Activated effector memory CD4-positive, alpha-beta T cell treated with anti-CD3 and anti-CD28 coated beads, Interleukin-2, amount 50 U/mL, for 16 hours (primary cell): ENCODE measurements around the gene NCAPG.
"Not testable (repeated sequence)": the region's sequence is repeated elsewhere in the genome, so short reads cannot be mapped to it uniquely, and the experiment has no call there.

Experiments used
- DNase-seq: peaks from one replicate; pipeline ENCODE4 v3.0.0-alpha.2; 2020

The NCAPG gene

DNA sequence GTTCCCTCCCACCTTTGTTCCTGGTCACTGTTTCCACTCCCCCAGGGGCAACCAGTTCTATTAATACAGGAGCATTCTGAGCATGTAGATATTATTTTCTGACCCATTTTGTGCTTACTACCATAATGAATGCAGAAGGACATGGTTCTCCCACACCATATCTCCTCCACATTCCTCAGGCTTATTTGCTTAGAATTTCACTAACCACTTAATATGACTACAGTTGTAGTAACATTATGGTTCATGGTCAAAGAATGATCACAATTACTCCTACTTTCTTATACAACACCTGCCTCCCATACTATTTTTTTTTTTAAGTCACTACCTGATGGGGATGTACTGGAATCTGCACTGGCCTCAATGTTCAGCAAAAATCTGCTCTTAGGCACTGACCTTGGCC lies 21.8 kb upstream of the NCAPG start:
- DNase-seq, result no peak

DNA sequence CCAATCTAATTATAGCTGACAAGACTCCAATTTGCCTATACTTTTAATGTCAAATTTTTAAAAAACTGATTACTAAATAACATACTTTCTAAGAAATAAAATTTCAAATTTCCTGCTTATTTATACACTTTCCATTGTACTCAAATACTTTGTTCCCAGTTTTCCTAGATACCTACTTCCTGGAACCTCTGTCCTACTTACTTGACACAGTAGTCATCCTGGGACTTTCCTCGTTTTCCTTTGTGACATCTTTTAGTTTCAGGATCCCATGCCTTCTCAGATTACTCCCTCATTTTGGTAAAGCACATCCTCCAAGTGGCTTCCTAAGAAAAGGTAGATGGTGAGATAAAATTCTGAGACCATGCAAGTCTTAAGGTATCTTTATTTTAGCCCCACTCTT lies 16.0 kb upstream of the NCAPG start:
- no peak for DNase-seq

- no peak for DNase-seq
Measured at GRCh38 chr4:17797808-17798207, 13.0 kb upstream of the NCAPG start.

- no peak for DNase-seq
Measured at GRCh38 chr4:17805580-17806155, 5.1 kb upstream of the NCAPG start.

- no peak for DNase-seq
Measured at GRCh38 chr4:17807446-17807845, 3.3 kb upstream of the NCAPG start.

GRCh38 chr4:17809667-17810066 lies 1.1 kb upstream of the NCAPG start:
- DNase-seq, result no peak

DNA sequence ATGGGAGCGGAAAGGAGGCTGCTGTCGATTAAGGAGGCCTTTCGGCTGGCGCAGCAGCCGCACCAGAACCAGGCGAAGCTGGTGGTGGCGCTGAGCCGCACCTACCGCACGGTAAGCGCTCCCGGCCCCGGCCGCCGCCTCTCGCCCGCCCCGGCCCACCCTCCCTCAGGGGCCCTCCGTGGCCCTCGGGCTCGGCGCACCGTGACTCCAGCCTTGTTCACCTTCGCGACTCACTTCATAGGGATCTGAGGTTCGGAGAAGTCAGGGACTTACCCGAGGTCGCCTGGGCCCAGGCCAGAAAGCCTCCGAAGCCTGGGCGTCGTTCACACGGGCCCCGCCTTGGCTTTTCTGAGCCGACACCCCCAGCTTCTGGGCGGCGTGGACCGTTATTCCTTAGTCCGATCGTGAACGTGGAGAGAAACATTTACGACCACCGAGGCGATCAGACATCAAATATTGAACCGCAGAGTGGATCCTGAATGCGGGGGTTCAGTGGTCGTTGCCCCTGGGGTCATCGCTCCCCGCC lies 362 bp downstream of the NCAPG start:
- no peak for DNase-seq

- no peak for DNase-seq
Measured at GRCh38 chr4:17812125-17812524, 1.3 kb downstream of the NCAPG start.

DNA sequence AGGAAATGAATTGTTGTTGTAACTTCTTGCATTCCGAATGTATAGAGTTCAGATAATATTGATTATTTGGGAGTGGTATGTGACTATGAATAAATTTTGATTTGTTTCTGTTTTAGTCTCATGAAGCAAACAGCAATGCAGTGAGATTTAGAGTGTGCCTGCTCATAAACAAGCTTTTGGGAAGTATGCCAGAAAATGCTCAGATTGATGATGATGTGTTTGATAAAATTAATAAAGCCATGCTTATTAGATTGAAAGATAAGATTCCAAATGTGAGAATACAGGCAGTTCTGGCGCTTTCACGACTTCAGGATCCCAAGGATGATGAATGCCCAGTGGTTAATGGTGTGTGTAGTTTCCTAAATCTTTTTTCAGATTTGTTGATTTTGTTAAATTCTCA lies 2.0 kb downstream of the NCAPG start:
- DNase-seq, result no peak

GRCh38 chr4:17814140-17814539 lies 3.4 kb downstream of the NCAPG start:
- no peak for DNase-seq

- DNase-seq, result no peak
Measured at GRCh38 chr4:17816142-17816541, 5.4 kb downstream of the NCAPG start.

GRCh38 chr4:17817027-17817426 lies 6.2 kb downstream of the NCAPG start:
- DNase-seq, result no peak

GRCh38 chr4:17823871-17824669 lies 13.3 kb downstream of the NCAPG start:
- DNase-seq, result no peak

DNA sequence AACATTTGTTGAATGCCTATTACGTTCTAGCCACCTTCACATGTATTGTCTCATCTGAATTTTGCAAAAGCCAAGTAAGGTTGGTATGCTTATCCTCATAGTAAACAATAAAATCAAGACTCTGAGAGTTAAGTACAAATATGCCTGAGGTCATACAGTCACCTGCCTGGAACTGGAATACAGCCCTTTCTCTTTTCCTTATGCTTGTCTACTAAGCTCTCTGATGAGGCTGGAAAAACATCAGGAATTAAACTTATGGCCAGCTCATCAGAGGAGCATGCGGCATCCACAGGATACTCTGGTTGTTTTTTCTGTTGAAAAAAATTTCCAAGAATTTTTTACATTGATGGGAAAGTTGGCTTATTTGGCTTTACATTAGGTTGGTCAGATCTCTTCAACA lies 35.5 kb downstream of the NCAPG start:
- no peak for DNase-seq

DNA sequence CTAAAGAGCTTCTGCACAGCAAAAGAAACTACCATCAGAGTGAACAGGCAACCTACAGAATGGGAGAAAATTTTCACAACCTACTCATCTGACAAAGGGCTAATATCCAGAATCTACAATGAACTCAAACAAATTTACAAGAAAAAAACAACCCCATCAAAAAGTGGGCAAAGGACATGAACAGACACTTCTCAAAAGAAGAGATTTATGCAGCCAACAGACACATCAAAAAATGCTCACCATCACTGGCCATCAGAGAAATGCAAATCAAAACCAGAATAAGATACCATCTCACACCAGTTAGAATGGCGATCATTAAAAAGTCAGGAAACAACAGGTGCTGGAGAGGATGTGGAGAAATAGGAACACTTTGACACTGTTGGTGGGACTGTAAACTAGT lies 39.5 kb downstream of the NCAPG start:
- DNase-seq, result not testable (repeated sequence)

DNA sequence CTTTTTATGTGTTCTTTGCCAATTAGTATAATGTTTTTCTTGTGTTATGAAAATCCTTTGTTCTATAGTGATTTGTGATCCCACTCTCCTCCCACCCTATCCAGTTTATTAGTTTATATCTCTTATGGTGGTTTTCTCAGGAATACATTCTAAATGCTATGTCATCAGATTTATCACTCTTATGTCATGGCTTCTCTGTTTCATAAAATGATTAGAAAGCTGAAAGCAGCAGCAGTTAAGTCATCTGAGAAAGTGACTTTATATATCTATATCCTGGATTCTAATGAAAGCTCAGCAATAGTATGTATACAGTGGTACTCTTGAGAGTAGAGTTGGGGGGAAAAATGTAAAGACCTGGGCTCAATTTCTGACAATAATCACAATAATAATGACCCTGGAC lies 41.2 kb downstream of the NCAPG start:
- no peak for DNase-seq

DNA sequence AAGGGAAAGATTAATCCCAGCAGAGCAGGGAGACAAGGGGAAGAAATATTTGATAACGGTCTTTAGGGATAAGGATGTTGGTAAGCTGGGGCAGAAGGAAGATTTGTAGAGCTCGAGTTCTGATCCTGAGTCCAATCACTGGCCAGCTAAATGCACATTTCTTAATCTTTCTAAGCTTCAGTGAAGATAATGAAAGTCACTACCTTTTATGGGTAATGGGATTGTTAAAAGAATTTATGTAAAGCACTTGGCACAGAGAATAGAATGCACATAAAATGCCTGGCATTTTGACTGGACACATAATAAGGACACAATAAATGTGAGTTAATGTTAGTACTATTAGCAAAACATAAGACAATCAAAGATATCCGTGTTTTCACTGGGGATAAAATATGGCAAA lies 43.3 kb downstream of the NCAPG start:
- no peak for DNase-seq

DNA sequence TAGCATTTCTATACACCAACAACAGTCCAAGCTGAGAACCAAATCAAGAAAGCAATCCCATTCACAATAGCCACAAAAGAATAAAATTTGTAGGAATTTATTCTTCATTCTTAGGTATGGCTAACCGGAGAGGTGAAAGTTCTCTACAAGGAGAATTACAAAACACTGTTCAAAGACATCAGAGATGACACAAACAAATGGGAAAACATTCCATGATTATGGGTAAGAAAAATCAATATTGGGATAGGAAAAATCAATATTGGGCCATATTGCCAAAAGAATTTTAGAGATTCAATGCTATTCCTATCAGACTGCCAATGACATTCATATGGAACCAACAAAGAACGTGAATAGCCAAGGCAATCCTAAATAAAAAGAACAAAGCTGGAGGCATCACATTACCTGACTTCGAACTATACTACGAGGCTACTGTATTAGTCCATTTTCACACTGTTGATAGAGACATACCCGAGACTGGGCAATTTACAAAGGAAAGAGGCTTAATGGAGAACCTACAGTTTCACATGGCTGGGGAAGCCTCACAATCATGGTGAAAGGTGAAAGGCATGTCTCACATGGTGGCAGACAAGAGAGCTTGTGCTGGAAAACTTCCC lies 49.1 kb downstream of the NCAPG start:
- no peak for DNase-seq

DNA sequence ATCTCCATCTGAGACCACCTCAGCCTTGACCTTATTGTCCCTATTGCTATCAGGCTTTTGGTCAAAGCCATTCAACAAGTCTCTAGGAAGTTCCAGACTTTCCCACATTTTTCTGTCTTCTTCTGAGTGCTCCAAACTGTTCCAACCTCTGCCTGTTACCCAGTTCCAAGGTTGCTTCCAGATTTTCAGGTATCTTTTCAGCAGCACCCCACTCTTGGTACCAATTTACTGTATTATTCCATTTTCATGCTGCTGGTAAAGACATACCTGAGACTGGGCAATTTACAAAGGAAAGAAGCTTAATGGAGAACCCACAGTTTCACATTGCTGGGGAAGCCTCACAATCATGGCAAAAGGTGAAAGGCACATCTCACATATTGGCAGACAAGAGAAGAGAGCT lies 51.1 kb downstream of the NCAPG start:
- not testable (repeated sequence) for DNase-seq

DNA sequence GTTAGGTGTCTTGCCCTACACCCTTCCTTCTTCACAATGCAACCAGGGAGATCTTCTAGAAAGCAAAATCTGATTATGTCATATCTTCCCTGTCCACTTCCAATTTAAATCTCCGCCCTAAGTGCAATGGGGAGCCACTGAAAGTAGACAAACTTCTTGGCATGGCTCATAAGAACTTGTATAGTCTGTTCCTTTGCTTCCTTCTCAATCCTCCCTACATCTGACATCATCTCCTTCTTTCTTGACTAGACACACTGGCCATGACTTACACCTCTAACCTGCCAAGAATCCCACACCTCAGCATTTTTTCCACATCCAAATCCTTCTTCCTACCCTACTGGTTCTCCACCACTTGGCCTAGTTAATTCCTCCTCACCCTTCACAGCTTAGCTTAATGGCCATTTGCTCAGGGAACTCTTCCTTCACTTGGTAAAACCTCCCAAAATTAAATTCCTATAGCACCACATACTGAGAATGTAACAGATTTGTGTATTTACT lies 55.1 kb downstream of the NCAPG start:
- DNase-seq, result no peak

GRCh38 chr4:17866810-17867209 lies 56.0 kb downstream of the NCAPG start:
- DNase-seq, result no peak

DNA sequence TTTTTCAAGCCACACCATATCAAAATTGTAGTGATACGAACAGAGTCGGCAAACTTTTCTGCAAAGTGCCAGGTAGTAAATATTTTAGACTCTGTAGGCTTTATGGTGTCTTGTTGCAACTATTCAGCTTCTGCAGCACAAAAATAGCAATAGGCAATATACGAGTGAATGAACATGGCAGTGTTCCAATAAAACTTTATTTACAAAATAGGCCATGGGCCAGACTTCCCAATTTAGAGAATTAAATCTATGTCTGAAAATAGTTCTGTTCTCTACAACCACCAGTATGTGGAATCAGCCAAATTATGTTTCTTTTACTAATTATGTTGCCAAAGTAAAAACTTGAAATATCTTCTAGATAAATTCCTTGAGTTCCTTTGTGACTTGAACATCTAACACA lies 56.5 kb downstream of the NCAPG start:
- no peak for DNase-seq

- DNase-seq, result no peak
Measured at GRCh38 chr4:17869327-17869726, 58.5 kb downstream of the NCAPG start.
